Calu3 (cell line): ENCODE data around the gene IPP. TPM values are rescaled to one million over a fixed set of nuclear protein-coding genes. Genes with fewer than 3 reads are reported as not detected.
"Not testable (repeated sequence)": the region's sequence is repeated elsewhere in the genome, so short reads cannot be mapped to it uniquely, and the experiment has no call there.

Source experiments
- BruUV-seq: library from RNA; stranded (reverse); fragments of 400-500 nt; replicated peaks from 2 replicates; lab custom pipeline; 2021; lab: Mats Ljungman, UMichigan
- CTCF ChIA-PET: fragments of 300-600 bp; sonication (Branson Sonifier 250); formaldehyde crosslinking; loops from one replicate; lab custom pipeline; 2022; ENCODE audit warnings: antibody characterized with exemption; lab: Charles Lee
- DNase-seq: peaks from one replicate; pipeline ENCODE4 v3.0.0; 2022
- H3K27ac Mint-ChIP-seq: one replicate; pipeline ENCODE4 v1.8.0; 2022; ENCODE audit warnings: mixed read lengths; ENCODE audit not compliant: unreplicated experiment
- H3K27me3 Mint-ChIP-seq: one replicate; pipeline ENCODE4 v1.8.0; 2022; ENCODE audit warnings: mixed read lengths; ENCODE audit not compliant: unreplicated experiment
- H3K36me3 Mint-ChIP-seq: one replicate; pipeline ENCODE4 v1.8.0; 2022; ENCODE audit warnings: mild to moderate bottlenecking, moderate library complexity, mixed read lengths; ENCODE audit not compliant: insufficient read depth, unreplicated experiment
- H3K4me1 Mint-ChIP-seq: one replicate; pipeline ENCODE4 v1.8.0; 2022; ENCODE audit warnings: mild to moderate bottlenecking, low read depth, mixed read lengths; ENCODE audit not compliant: unreplicated experiment
- H3K4me3 Mint-ChIP-seq: one replicate; pipeline ENCODE4 v1.8.0; 2022; ENCODE audit warnings: mild to moderate bottlenecking, low read depth, moderate library complexity, mixed read lengths; ENCODE audit not compliant: unreplicated experiment
- H3K9me3 Mint-ChIP-seq: one replicate; pipeline ENCODE4 v1.8.0; 2022; ENCODE audit warnings: low read depth, mixed read lengths; ENCODE audit not compliant: unreplicated experiment
- intact Hi-C: fragments of 100-400 bp; cut with micrococcal nuclease; formaldehyde crosslinking; loops from one replicate; pipeline ENCODE4 v1.10.0; 2022; ENCODE audit not compliant: unreplicated experiment
- total RNA-seq: library from RNA; stranded (reverse); gene quantifications from 2 replicates; pipeline ENCODE4 v1.2.3, GENCODE V29; 2022
- TF ChIP-seq, protein P1 (sequence below): fragments of 200-600 bp; IDR thresholded peaks from one replicate; pipeline ENCODE4 v1.8.0; 2022; ENCODE audit warnings: antibody characterized with exemption; ENCODE audit not compliant: unreplicated experiment

The IPP gene
- total RNA-seq, 1 experiment from 2014 or later: 11.6 TPM

DNA sequence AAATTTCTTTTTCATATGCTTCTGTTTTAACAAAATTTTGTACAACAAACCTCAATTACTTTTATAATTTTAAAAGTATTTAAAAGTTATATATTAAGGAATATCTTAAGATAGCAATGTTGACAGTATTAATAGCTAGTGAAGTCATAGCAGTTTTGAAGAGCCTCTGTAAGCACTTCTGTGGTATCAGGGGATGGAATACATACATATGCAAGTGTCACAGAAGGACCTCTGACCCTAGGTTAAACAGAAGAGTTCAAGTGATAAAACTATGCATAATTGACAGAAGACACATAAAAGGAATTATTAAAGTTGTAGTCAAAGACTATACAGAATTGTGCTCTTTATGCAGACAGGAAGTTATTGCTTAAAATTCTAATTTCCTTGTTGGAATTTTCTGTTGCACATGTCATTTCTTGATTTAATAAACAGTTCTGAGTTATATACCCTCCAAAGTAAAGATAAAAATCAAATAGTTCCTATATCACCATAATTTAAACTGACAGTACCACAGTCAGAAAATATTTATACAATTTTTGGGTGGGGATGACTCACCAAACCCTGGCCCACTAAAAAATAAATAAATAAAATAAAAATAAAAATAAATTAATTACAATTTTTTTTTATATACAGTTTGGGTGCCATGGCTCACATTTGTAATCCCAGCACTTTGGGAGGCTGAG is 27.1 kb downstream of the IPP start:
- no peak for DNase-seq
- TF ChIP-seq, protein P1, sequence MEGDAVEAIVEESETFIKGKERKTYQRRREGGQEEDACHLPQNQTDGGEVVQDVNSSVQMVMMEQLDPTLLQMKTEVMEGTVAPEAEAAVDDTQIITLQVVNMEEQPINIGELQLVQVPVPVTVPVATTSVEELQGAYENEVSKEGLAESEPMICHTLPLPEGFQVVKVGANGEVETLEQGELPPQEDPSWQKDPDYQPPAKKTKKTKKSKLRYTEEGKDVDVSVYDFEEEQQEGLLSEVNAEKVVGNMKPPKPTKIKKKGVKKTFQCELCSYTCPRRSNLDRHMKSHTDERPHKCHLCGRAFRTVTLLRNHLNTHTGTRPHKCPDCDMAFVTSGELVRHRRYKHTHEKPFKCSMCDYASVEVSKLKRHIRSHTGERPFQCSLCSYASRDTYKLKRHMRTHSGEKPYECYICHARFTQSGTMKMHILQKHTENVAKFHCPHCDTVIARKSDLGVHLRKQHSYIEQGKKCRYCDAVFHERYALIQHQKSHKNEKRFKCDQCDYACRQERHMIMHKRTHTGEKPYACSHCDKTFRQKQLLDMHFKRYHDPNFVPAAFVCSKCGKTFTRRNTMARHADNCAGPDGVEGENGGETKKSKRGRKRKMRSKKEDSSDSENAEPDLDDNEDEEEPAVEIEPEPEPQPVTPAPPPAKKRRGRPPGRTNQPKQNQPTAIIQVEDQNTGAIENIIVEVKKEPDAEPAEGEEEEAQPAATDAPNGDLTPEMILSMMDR: no peak
- H3K27me3 Mint-ChIP-seq: no peaks in the 10 kb centered on the region
- no peaks in the 10 kb centered on the region for H3K36me3 Mint-ChIP-seq
- no peaks in the 10 kb centered on the region for H3K4me1 Mint-ChIP-seq
- CTCF ChIA-PET: no interaction called here
- H3K27ac Mint-ChIP-seq: no peak overlapping the region
- BruUV-seq: no TSS peak
- no peak overlapping the region for H3K4me3 Mint-ChIP-seq
- intact Hi-C loops: no loop called here
- H3K9me3 Mint-ChIP-seq: no peaks in the 10 kb centered on the region

DNA sequence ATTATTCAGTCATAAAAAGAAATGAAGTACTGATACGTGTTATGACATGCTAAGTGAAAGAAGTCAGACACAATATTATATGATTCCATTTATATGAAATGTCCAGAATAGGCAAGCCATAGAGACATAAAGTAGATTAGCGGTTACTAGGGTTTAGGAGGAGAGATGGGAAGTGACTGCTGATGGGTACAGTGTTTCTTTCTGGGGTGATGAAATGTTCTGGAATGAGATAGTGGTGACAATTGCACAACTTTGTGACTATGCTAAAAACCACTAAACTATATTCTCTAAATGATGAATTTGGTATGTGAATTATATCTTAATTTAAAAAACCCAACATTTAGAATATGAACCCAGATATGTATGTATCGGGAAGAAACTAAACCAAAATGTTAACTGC is 27.6 kb downstream of the IPP start:
- BruUV-seq: no TSS peak
- no peaks in the 10 kb centered on the region for H3K36me3 Mint-ChIP-seq
- no peak for DNase-seq
- H3K9me3 Mint-ChIP-seq: no peaks in the 10 kb centered on the region
- no peaks in the 10 kb centered on the region for H3K27me3 Mint-ChIP-seq
- H3K4me1 Mint-ChIP-seq: no peaks in the 10 kb centered on the region
- CTCF ChIA-PET: no interaction called here
- intact Hi-C loops: no loop called here
- H3K4me3 Mint-ChIP-seq: no peak overlapping the region
- TF ChIP-seq, protein P1: no peak
- no peak overlapping the region for H3K27ac Mint-ChIP-seq

DNA sequence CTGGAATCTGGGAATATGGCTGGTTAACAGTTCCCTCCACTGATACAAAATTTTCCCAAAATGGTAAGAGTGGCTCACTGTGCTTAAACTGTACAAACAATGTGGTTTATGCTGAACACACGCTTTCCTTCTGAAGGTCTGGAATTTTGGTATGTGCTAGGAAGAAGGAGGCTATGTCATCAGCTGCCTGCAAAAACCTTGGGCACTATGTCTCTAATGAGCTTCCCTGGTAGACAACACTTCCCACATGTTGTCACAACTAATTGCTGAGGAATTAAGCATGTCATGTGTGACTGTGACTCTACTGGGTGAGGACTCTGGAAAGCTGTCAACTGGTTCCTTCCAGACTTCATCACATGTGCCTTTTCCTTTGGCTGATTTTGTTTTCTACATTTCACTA is 29.2 kb downstream of the IPP start:
- intact Hi-C loops: no loop called here
- no peak overlapping the region for H3K27ac Mint-ChIP-seq
- no peaks in the 10 kb centered on the region for H3K27me3 Mint-ChIP-seq
- no peaks in the 10 kb centered on the region for H3K4me1 Mint-ChIP-seq
- TF ChIP-seq, protein P1: no peak
- no peaks in the 10 kb centered on the region for H3K36me3 Mint-ChIP-seq
- H3K4me3 Mint-ChIP-seq: no peak overlapping the region
- no TSS peak for BruUV-seq
- DNase-seq: no peak
- no peaks in the 10 kb centered on the region for H3K9me3 Mint-ChIP-seq
- CTCF ChIA-PET: no interaction called here

DNA sequence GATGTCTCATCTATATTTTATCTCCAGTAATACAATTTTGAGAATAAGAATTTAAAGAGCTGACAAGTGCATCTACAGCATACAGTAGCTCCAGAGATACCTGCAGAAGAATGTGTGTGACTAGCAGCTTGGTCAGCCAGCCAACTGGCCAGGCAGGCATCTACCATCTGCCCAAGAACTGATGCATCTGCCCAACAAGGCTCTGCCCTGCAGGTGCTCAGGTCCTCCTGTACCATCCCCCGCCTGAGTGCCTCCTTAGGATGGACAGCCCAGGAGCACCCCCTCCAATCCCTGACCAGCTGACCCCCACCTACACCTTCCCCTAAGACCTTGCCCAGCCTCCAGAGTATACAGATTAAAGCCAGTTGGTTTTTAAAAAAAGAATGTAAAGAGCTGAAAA is 32.2 kb downstream of the IPP start:
- H3K27ac Mint-ChIP-seq: no peak overlapping the region
- intact Hi-C loops: no loop called here
- TF ChIP-seq, protein P1: no peak
- no peak overlapping the region for H3K4me3 Mint-ChIP-seq
- DNase-seq: no peak
- no peaks in the 10 kb centered on the region for H3K36me3 Mint-ChIP-seq
- CTCF ChIA-PET: interaction anchor here (0.6 kb wide), 2 partner anchors 10 to 128 kb away, joined by 3 to 7 read pairs; no protein-coding TSS in a partner anchor
- BruUV-seq: no TSS peak
- no peaks in the 10 kb centered on the region for H3K4me1 Mint-ChIP-seq
- H3K27me3 Mint-ChIP-seq: no peaks in the 10 kb centered on the region
- H3K9me3 Mint-ChIP-seq: no peaks in the 10 kb centered on the region

DNA sequence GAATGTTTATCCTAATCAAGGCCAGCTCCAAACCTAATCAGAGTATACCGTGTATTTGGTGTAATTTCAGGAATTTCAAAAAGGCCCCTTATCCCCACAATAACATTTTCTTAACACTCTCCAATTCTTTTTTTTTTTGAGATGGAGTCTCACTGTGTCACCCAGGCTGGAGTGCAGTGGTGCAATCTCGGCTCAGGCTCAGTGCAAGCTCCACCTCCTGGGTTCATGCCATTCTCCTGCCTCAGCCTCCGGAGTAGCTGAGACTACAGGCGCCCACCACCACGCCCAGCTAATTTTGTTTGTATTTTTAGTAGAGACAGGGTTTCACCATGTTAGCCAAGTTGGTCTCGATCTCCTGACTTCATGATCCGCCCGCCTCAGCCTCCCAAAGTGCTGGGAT is 33.1 kb downstream of the IPP start:
- DNase-seq, H3K9me3 Mint-ChIP-seq, H3K27ac Mint-ChIP-seq, CTCF ChIA-PET, intact Hi-C loops, BruUV-seq, H3K4me3 Mint-ChIP-seq, H3K27me3 Mint-ChIP-seq, H3K4me1 Mint-ChIP-seq, H3K36me3 Mint-ChIP-seq: not testable (repeated sequence)
